ENCODE results near the gene ADD1. TPM values are rescaled to one million over a fixed set of nuclear protein-coding genes. Genes with fewer than 3 reads are reported as not detected.

The ADD1 gene
- total and polyA plus RNA-seq, 4 donors = 98.3 to 351 (median 284) TPM

DNA sequence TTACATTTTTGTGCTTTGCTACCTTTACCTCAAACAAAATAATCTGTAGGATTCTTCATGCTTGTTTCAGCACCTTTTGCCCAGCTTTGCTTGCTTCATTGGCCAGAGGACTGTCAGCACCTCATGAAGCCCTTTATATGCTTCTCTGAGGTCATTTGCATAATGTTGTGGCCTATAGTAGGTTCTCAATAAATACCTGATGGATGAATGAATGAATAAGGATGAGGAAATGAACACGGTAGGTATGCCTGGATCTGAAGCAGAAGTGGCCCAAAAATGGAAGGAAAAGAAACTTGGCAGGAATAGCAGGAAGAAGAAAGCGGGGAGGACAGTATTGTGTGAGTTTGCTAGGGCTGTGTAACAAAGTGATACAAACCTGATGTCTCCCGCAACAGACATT lies 127.6 kb downstream of the ADD1 start:
- WGBS, 2 donors = 91 to 92% methylated on average over 3 of the region's 3 CpGs
- no peak overlapping the region for H3K27ac ChIP-seq (ENCODE audit: low read depth in 1 of 2, low read length in 2 of 2)
- H3K4me1 ChIP-seq (ENCODE audit: control insufficient read depth in 1 of 2, insufficient read depth in 2 of 2, low read length in 2 of 2) = no peaks in the 10 kb centered on the region
- no peak for ATAC-seq (ENCODE audit: low FRiP score)
- no peaks in the 10 kb centered on the region for H3K9me3 ChIP-seq (ENCODE audit: control insufficient read depth, low read length)
- intact Hi-C loops (cut with DNase I) = no loop called here
- no peak for DNase-seq
- H3K4me3 ChIP-seq (ENCODE audit: low read length in 2 of 2) = no peak overlapping the region
- no peaks in the 10 kb centered on the region for H3K27me3 ChIP-seq (ENCODE audit: control insufficient read depth in 1 of 2, insufficient read depth in 2 of 2, low read length in 1 of 2)
- no peaks in the 10 kb centered on the region for H3K36me3 ChIP-seq (ENCODE audit: control insufficient read depth in 1 of 2, insufficient read depth in 2 of 2, low read length in 1 of 2)

GRCh38 chr4:2977211-2978088 lies 133.8 kb downstream of the ADD1 start:
- DNase-seq (no peak), ATAC-seq (ENCODE audit: low FRiP score) (no peak)
- intact Hi-C loops (cut with DNase I) = no loop called here
- no peak overlapping the region for H3K4me3 ChIP-seq (ENCODE audit: low read length in 2 of 2)
- no peaks in the 10 kb centered on the region for H3K4me1 ChIP-seq (ENCODE audit: control insufficient read depth in 1 of 2, insufficient read depth in 2 of 2, low read length in 2 of 2)
- no peaks in the 10 kb centered on the region for H3K27me3 ChIP-seq (ENCODE audit: control insufficient read depth in 1 of 2, insufficient read depth in 2 of 2, low read length in 1 of 2)
- H3K27ac ChIP-seq (ENCODE audit: low read depth in 1 of 2, low read length in 2 of 2) = no peak overlapping the region
- H3K36me3 ChIP-seq (ENCODE audit: control insufficient read depth in 1 of 2, insufficient read depth in 2 of 2, low read length in 1 of 2) = no peaks in the 10 kb centered on the region
- no peaks in the 10 kb centered on the region for H3K9me3 ChIP-seq (ENCODE audit: control insufficient read depth, low read length)
- 88 to 90% methylated on average over 14 of the region's 14 CpGs for whole genome bisulfite sequencing, 2 donors

Other genes with a start within 250 kb of the ADD1 start
- 10 to 100 TPM; 37.4 to 39.4 TPM for gene TNIP2, start 87.5 kb upstream of the ADD1 start, total RNA-seq
- 10 to 100 TPM; 37.2 to 43.8 TPM for gene TNIP2, start 87.5 kb upstream of the ADD1 start, polyA plus RNA-seq
- 10 to 100 TPM; 47.8 to 75.4 TPM for gene SH3BP2, start 50.8 kb upstream of the ADD1 start, total RNA-seq
- 10 to 100 TPM in 1 of 2 donors, 1 to 10 TPM in 1; 6.2 to 13.8 TPM for gene SH3BP2, start 50.8 kb upstream of the ADD1 start, polyA plus RNA-seq
- 10 to 100 TPM; 15.0 to 15.5 TPM for gene NOP14, start 119.6 kb downstream of the ADD1 start, total RNA-seq
- 1 to 10 TPM; 8.0 to 8.5 TPM for gene NOP14, start 119.6 kb downstream of the ADD1 start, polyA plus RNA-seq
- gene GRK4, start 119.7 kb downstream of the ADD1 start, total RNA-seq = 10 to 100 TPM in 1 of 2 donors, 1 to 10 TPM in 1; 3.6 to 10.3 TPM
- gene GRK4, start 119.7 kb downstream of the ADD1 start, polyA plus RNA-seq = 10 to 100 TPM in 1 of 2 donors, 1 to 10 TPM in 1; 4.1 to 10.8 TPM
- gene HTT-AS, start 230.7 kb downstream of the ADD1 start, total RNA-seq = not detected
- not detected for gene HTT-AS, start 230.7 kb downstream of the ADD1 start, polyA plus RNA-seq
- 10 to 100 TPM; 64.4 to 82.7 TPM for gene HTT, start 230.8 kb downstream of the ADD1 start, total RNA-seq
- gene HTT, start 230.8 kb downstream of the ADD1 start, polyA plus RNA-seq = 10 to 100 TPM in 1 of 2 donors, 1 to 10 TPM in 1; 5.1 to 17.8 TPM

Measured in aorta (tissue), 5 donors.